LHCN-M2 (cell line): Measurements from ENCODE around the gene ABHD2. TPM values are rescaled to one million over a fixed set of nuclear protein-coding genes. Genes with fewer than 3 reads are reported as not detected.
"Not testable (repeated sequence)": the region's sequence is repeated elsewhere in the genome, so short reads cannot be mapped to it uniquely, and the experiment has no call there.

Experiments used
- DNase-seq: peaks from one replicate; pipeline ENCODE4 v3.0.0-alpha.2; 2012; ENCODE audit warnings: low read depth
- polyA plus RNA-seq: library from polyadenylated mRNA; unstranded; fragments of >200 nt; gene quantifications from one replicate; pipeline ENCODE4 v1.2.1, GENCODE V29; 2012; ENCODE audit warnings: missing spikeins
- total RNA-seq: library from RNA; depleted of rRNA; stranded (reverse); fragments of >200 nt; gene quantifications from 2 replicates; pipeline ENCODE4 v1.2.3, GENCODE V29; 2014; rRNA removed

The ABHD2 gene
- total RNA-seq, result 68.7 and 95.9 TPM in 2 replicates
- 36.2 TPM for polyA plus RNA-seq

DNA sequence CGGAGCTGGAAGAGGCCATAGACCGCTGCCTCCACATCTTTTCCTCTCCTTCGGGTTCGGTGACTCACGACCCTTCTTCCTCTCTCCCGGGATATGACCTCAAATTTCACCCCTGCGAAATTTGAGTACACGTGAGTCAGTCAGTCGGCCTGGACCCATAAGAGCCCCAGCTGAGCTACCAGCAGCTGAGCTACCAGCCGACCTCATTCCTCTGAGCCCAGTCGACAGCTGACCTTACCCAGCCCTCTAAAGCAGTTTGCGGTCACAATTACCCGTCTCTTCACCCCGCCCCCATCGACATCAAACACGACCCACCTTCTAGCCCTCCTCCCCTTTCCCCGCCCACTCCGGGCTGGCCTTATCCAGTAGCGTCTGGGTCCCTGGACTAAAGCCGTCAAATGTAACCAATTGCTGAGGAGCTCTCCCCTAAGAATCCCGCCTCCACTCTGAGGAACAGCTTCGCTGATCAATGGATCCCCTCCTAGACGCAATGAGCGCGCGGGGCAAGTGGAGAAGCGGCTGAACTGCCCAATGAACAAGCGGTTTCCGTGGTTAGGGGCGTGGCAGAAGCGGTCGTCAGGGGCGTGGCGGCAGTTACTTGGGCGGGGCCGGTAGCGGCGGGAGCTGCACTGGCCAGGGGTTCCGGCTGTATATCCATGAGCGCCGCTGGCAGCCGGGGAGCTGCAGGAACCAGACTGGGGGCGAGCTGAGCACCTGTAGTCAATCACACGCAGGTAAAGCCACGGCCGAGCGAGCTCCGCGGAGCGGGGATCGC, at the start of gene ABHD2:
Gene ABHD2 (plus strand): TSS at position 627 of the 775 bp plus-strand sequence. CDS start 27,872 bp downstream, outside the sequence.
- peak; percentile 100 for DNase-seq

GRCh38 chr15:89039142-89039541, 49.1 kb upstream of the ABHD2 start:
- DNase-seq, result no peak

DNA sequence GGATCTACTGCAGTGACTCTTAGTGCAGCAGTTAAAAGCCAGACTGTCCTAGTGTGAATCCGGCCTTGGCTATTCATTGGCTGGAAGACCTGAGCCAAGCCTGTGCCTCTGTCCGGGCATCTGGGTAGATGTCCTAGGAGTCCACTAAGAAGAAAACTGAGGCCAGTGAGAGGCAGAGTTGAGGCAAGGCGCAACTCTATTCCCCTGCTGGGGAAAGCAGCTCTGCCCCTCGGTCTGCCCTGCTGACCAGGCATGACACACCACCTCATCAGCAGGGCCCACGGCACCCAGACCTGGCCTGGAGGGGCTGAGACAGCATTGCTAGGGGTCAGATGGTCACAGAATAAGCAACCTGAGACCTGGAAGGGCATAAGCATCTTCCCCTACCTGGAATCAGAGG, 46.7 kb upstream of the ABHD2 start:
- no peak for DNase-seq

DNA sequence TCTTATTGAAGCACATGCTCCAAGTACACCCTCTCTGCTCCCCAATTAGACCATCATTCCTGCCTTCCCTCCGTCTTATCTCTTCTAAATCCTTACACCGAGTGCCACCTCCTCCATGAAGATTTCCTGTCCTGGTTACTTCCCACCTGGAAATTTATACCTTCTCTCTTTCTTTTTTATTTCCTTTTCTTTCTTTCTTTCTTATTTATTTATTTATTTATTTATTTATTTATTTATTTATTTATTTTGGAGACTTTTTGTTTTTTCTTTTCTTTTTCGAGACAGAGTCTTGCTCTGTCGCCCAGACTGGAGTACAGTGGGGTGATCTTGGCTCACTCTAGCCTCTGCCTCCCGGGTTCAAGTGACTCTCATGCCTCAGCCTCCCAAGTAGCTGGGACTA, 45.9 kb upstream of the ABHD2 start:
- DNase-seq, result no peak

DNA sequence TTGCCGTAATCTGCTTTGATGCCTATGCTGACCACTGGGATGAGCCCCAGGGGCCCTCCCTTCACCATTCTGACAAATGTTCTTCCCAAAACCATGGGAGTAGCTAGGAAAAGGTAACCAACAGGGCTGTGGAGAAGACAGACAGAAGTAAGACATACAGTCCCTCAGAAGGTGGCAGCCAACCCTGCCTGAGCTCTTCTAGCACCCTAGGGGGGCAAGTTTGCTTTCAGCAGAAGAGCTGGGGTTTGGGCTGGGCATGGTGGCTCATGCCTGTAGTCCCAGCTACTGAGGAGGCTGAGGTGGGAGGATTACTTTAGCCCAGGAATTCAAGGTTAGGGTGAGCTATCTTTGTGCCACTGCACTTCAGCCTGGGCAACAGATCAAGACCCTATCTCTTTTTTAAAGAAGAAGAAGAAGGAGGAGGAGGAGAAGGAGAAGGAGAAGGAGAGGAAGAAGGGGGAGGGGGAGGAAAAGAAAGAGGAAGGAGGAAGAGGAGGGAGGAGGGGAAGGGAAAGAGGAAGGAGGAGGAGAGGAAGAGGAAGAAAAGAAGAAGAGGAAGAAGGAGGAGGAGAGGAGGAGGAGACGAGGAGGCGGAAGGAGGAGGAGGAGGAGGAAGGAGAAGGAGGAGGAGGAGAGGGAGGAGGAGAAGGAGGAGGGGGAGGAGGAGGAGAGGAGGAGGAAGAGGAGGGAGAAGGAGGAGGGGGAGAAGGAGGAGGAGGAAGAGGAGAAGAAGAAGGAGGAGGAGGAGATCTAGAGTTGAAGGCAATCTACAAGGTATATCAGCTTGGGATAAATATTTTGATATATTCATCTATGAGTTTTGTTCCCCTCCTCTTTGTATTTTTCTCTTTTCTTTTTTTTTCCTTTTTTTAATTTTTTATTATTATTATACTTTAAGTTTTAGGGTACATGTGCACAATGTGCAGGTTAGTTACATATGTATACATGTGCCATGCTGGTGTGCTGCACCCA, 44.9 kb upstream of the ABHD2 start:
- no peak for DNase-seq

DNA sequence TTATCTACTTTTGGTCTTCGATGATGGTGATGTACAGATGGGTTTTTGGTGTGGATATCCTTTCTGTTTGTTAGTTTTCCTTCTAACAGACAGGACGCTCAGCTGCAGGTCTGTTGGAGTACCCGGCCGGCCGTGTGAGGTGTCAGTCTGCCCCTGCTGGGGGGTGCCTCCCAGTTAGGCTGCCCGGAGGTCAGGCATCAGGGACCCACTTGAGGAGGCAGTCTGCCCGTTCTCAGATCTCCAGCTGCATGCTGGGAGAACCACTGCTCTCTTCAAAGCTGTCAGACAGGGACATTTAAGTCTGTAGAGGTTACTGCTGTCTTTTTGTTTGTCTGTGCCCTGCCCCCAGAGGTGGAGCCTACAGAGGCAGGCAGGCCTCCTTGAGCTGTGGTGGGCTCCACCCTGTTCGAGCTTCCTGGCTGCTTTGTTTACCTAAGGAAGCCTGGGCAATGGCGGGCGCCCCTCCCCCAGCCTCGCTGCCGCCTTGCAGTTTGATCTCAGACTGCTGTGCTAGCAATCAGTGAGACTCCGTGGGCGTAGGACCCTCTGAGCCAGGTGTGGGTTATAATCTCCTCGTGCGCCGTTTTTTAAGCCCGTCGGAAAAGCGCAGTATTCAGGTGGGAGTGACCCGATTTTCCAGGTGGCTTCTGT, 39.1 kb upstream of the ABHD2 start:
- DNase-seq, result not testable (repeated sequence)

DNA sequence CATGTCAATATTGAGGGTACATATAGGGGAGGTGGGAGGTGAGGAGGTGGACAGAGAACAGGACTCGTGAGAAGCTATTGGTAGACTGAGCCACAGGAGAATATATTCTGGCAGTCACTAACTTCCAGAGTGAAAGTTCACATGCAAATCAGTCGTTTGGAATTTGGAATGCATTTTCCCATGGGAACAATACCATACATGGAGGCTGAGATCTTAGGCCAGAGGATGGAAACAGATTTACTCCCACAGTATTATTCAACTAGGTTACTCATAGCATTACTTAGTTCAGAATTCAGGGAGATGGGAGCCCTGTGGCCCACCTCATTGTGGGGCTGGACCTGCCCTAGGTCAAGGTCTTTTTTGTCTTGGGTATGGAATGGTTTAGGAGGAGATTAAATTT, 36.4 kb upstream of the ABHD2 start:
- DNase-seq, result peak; percentile 91

DNA sequence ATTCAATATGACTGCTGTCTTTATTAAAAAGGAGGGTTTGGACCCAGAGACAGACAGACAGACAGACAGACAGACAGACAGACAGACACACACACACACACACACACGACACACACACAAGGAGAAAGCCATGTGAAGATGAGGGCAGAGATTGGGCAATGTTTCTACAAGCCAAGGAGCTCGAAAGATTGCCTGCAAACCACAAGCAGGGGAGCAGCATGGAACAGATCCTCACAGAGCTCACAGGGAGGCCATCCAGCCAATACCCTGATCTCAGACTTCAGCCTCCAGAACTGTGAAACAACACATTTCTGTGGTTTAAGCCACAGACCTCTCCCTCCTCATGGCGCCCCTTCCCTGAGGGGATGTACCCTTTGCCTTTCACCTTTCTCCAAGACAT, 35.8 kb upstream of the ABHD2 start:
- DNase-seq, result peak; percentile 86

- no peak for DNase-seq
These were observed 33.4 kb upstream of the ABHD2 start for GRCh38 chr15:89054873-89055272.

GRCh38 chr15:89057506-89058133, 30.6 kb upstream of the ABHD2 start:
- DNase-seq, result peak; percentile 66

DNA sequence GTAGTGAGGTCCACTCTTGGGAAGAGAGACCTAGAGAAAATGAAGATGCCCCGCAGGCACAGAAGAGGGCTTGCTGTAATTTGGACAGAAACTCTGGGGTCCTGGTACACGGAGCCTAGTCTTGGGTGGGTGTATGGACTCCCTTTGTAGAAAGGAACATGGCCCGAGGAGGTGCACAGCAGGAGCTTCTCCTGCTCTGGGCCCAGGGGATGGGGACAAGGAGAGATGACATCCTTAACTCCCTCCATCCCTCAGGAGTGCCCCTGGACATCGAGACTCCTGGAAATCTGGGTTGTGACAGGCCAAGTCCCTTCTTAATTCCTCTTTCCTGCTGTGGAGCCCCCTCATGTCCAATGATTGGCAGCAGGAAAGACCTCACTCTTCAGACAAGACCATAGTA, 29.9 kb upstream of the ABHD2 start:
- no peak for DNase-seq

GRCh38 chr15:89058876-89059405, 29.3 kb upstream of the ABHD2 start:
- no peak for DNase-seq

GRCh38 chr15:89066280-89066679, 22.0 kb upstream of the ABHD2 start:
- DNase-seq, result no peak

- DNase-seq, result peak; percentile 39
These were observed 20.5 kb upstream of the ABHD2 start for GRCh38 chr15:89067751-89068150.

DNA sequence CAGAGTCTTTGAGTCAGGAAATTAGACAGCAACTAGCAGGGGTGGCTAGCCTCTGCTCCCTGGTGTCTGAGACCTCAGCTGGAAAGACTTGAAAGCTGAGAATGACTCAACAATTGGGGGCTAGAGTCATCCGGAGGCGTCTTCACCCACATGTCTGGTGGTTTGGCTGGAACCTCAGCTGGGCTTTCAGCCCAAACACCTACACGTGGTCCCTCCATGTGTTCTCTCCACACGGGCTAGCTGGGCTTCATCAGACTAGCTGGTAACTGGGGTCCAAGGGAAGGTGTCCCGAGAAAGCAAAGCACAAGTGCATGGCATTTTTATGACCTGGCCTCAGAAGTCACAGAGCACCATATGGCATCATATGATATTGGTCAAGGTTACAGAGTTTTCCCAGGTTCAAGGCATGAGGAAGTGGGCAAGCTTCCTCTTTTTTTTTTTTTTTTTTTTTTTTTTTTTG, 19.9 kb upstream of the ABHD2 start:
- peak; percentile 97 for DNase-seq

GRCh38 chr15:89070197-89071124, 17.8 kb upstream of the ABHD2 start:
- DNase-seq, result no peak

GRCh38 chr15:89071471-89071870, 16.8 kb upstream of the ABHD2 start:
- DNase-seq, result no peak

GRCh38 chr15:89072277-89072869, 15.9 kb upstream of the ABHD2 start:
- no peak for DNase-seq

- DNase-seq, result no peak
These were observed 13.7 kb upstream of the ABHD2 start for GRCh38 chr15:89074402-89075012.
